ENCODE results near the gene OTUD3. TPM values are rescaled to one million over a fixed set of nuclear protein-coding genes. Genes with fewer than 3 reads are reported as not detected.
"Not testable (repeated sequence)": the region's sequence is repeated elsewhere in the genome, so short reads cannot be mapped to it uniquely, and the experiment has no call there.

OTUD3 gene
- total and polyA plus RNA-seq, 12 donors, result 1.2 to 5.7 (median 3.9) TPM

DNA sequence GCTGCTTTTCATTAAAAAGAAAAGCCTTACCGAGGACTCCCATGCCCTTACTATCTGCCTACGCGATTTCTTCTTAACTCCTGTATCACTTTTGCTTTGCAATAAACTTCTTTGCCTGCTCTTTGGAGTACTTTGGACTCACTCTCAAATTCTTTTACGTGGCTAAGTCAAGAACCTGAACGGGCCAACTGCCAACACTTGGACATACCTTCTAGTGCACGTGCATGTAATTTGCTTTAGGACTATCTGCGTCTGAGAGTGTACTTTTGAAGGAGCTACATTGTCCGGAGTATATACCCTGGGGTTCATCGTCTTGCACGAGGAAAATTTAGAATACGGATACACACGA, 3.6 kb upstream of the OTUD3 start:
- TF ChIP-seq, protein P1, sequence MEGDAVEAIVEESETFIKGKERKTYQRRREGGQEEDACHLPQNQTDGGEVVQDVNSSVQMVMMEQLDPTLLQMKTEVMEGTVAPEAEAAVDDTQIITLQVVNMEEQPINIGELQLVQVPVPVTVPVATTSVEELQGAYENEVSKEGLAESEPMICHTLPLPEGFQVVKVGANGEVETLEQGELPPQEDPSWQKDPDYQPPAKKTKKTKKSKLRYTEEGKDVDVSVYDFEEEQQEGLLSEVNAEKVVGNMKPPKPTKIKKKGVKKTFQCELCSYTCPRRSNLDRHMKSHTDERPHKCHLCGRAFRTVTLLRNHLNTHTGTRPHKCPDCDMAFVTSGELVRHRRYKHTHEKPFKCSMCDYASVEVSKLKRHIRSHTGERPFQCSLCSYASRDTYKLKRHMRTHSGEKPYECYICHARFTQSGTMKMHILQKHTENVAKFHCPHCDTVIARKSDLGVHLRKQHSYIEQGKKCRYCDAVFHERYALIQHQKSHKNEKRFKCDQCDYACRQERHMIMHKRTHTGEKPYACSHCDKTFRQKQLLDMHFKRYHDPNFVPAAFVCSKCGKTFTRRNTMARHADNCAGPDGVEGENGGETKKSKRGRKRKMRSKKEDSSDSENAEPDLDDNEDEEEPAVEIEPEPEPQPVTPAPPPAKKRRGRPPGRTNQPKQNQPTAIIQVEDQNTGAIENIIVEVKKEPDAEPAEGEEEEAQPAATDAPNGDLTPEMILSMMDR (IDR thresholded peaks at IDR 0.05), result no peak
- Histone ChIP-seq H3K27ac (no peak overlapping the region), H3K27me3 (peaks cover 0 to 37% (median 21%) of the 10 kb centered on the region in 7 donors), H3K4me3 (no peak overlapping the region), H3K9me3 (no peaks in the 10 kb centered on the region), H3K4me1 (peaks cover 2 to 14% (median 13%) of the 10 kb centered on the region in 9 donors), H3K36me3 (no peaks in the 10 kb centered on the region)
- DNase-seq (no peak), ATAC-seq (no peak)
- WGBS, 2 donors, result 58 to 72% methylated on average over 12 of the region's 12 CpGs
- intact Hi-C loops (cut with DNase I), result no loop called here

DNA sequence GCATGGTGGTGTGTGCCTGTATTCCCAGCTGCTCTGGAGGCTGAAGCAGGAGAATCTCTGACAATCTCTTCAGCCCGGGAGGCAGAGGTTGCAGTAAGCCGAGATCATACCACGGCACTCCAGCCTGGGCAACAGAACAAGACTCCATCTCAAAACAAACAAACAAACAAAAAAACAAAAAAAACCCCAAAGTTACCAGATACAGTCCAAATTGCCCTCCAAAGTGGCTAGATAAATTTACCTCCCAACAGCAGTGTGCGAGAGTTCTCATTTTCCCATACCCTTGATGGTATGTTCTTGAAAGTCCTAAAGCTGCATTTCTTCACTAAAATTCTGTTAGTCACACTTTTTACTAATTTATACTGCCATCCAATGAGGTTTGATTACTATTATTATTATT, 3.0 kb upstream of the OTUD3 start:
- H3K9me3 ChIP-seq, result no peaks in the 10 kb centered on the region
- H3K27ac ChIP-seq, result no peak overlapping the region
- no peak overlapping the region for H3K4me3 ChIP-seq
- TF ChIP-seq, protein P1 (IDR thresholded peaks at IDR 0.05), result no peak
- H3K27me3 ChIP-seq, result peaks cover 0 to 37% (median 20%) of the 10 kb centered on the region in 7 donors
- no peaks in the 10 kb centered on the region for H3K36me3 ChIP-seq
- WGBS, 2 donors, result 82 to 91% methylated on average over 4 of the region's 4 CpGs
- peaks cover 2 to 20% (median 19%) of the 10 kb centered on the region in 9 donors for H3K4me1 ChIP-seq
- intact Hi-C loops (cut with DNase I), result no loop called here
- ATAC-seq, result no peak
- DNase-seq, result no peak

DNA sequence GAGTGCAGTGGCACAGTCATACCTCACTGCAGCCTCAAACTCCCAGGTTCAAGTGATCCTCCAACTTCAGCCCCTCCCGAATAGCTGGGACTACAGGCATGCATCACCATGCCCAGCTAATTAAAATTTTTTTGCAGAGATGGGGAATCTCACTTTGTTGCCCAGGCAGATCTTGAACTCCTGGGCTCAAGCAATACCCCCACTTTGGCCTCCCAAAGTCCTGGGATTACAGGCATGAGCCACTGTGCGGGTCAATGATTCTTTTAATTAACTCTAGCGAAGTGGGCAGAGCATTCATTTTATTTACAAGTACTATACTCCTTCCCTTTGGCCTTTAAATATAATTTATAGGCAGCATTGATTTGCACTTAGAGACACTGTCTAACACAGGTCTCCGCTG, 2.5 kb upstream of the OTUD3 start:
- Histone ChIP-seq H3K36me3 (no peaks in the 10 kb centered on the region), H3K27ac (no peak overlapping the region), H3K4me3 (no peak overlapping the region), H3K27me3 (peaks cover 0 to 33% (median 20%) of the 10 kb centered on the region in 7 donors), H3K4me1 (peaks cover 2 to 23% (median 22%) of the 10 kb centered on the region in 9 donors), H3K9me3 (no peaks in the 10 kb centered on the region)
- intact Hi-C loops (cut with DNase I), result no loop called here
- ATAC-seq (no peak), DNase-seq (no peak)
- WGBS, 2 donors, result 94 to 95% methylated on average over 4 of the region's 4 CpGs
- TF ChIP-seq, protein P1 (IDR thresholded peaks at IDR 0.05), result no peak

DNA sequence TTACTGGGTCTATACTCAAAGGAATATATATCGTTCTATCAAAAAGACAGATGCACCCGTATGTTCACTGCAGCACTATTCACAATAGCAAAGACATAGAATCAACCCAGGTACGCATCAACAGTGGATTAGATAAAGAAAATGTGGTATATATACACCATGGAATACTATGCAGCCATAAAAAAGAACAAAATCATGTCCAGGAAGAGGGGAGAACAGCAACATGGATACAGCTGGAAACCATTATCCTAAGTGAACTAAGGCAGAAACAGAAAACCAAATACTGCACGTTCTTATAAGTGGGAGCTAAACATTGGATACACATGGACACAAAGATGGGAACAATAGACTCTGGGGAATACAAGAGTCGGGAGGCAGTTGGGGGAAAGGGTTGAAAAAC, 1.4 kb upstream of the OTUD3 start:
- H3K36me3 ChIP-seq; ATAC-seq; H3K9me3 ChIP-seq; DNase-seq; intact Hi-C loops (cut with DNase I); H3K4me3 ChIP-seq; H3K27ac ChIP-seq: not testable (repeated sequence)
- Histone ChIP-seq H3K4me1 (peaks cover 2 to 33% (median 22%) of the 10 kb centered on the region in 9 donors), H3K27me3 (peaks cover 0 to 29% (median 11%) of the 10 kb centered on the region in 7 donors)
- 73 to 80% methylated on average over 5 of the region's 5 CpGs for WGBS, 2 donors

DNA sequence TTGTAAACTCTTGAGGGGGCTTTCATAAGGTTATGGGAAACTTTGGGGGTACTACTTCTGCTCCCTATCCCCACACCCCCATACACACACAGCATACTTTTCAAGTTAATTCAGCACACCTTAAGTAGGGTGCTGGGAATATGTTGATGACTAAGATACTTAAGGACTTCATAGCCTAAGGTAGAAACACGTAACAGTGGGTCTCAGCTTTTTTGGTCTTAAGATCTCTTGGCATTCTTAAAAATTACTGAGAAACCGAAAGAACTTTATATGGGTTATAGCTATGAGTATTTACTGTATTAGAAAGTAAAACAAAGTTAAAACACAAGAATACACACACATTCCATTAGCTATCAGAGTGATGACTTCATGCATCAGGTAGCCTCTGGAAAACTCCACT, 2.1 kb downstream of the OTUD3 start:
- H3K4me3 ChIP-seq, result no peak overlapping the region
- peaks cover 0 to 5% (median 0%) of the 10 kb centered on the region in 7 donors for H3K27me3 ChIP-seq
- H3K9me3 ChIP-seq, result no peaks in the 10 kb centered on the region
- H3K4me1 ChIP-seq, result peaks cover 2 to 34% (median 22%) of the 10 kb centered on the region in 9 donors
- DNase-seq (no peak), ATAC-seq (no peak)
- WGBS, 2 donors, result 91 to 94% methylated on average over 2 of the region's 2 CpGs
- intact Hi-C loops (cut with DNase I), result no loop called here
- H3K36me3 ChIP-seq, result peaks cover 0 to 3% (median 0%) of the 10 kb centered on the region in 9 donors
- H3K27ac ChIP-seq, result no peak overlapping the region
- TF ChIP-seq, protein P1 (IDR thresholded peaks at IDR 0.05), result no peak
